Measurements from ENCODE around the gene DLX5.

DNA sequence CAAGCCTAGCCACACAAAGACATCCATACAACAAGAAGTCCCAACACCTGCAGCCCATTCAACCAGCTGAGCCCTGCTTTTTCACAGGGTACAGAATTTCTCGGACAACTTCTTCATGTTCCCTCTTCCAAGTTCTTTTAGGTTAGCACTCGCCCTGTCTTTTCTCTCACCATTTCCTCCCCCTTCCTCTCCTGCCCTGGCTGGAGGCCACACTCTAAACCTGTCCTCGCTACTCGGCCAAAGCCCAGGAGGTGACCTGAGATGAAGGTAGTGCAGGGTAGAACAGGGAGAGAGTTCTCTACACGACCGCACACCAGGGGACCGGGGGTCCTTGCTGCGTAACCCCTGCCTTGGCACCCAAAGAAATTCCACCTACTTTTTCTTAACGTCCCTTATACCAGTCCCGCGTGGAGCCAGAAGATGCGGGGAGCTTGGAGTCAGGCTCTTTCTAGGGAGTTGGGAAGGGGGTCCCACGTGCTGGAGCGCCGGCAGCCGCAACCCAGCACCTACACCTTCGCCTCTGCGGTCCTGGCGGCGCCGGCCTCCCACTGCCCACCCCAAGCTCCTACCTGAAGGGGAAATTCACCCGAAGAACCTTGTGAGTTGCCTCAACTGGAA lies 35.3 kb downstream of the DLX5 start:
- no peak for TF ChIP-seq CTCF (IDR thresholded peaks at IDR 0.05)
- no peak for TF ChIP-seq POLR2A (IDR thresholded peaks at IDR 0.05)
- TF ChIP-seq POLR2AphosphoS5 (IDR thresholded peaks at IDR 0.05) = no peak
